ENCODE measurements around the gene ZBTB7C.

Gene ZBTB7C

GRCh38 chr18:48161911-48162698, 247.1 kb downstream of the ZBTB7C start:
- DNase-seq, result no peak

GRCh38 chr18:48161191-48161910, 247.8 kb downstream of the ZBTB7C start:
- DNase-seq, result peak; percentile 29 to 60 (median 38)

- no peak for DNase-seq
These were observed 248.6 kb downstream of the ZBTB7C start for GRCh38 chr18:48160622-48161021.

GRCh38 chr18:48159816-48160215, 249.4 kb downstream of the ZBTB7C start:
- no peak for DNase-seq

- no peak for DNase-seq
These were observed 250.5 kb downstream of the ZBTB7C start for GRCh38 chr18:48158721-48159120.

GRCh38 chr18:48157956-48158355, 251.2 kb downstream of the ZBTB7C start:
- no peak for DNase-seq

GRCh38 chr18:48155856-48156255, 253.3 kb downstream of the ZBTB7C start:
- no peak for DNase-seq

GRCh38 chr18:48154828-48155227, 254.4 kb downstream of the ZBTB7C start:
- DNase-seq, result no peak

GRCh38 chr18:48153613-48154481, 255.3 kb downstream of the ZBTB7C start:
- DNase-seq, result no peak

GRCh38 chr18:48152549-48152948, 256.6 kb downstream of the ZBTB7C start:
- DNase-seq, result no peak

- DNase-seq, result no peak
These were observed 257.6 kb downstream of the ZBTB7C start for GRCh38 chr18:48151421-48152065.

GRCh38 chr18:48149020-48149685, 260.0 kb downstream of the ZBTB7C start:
- DNase-seq, result no peak

- no peak for DNase-seq
These were observed 266.2 kb downstream of the ZBTB7C start for GRCh38 chr18:48142994-48143393.

GRCh38 chr18:48142353-48142752, 266.8 kb downstream of the ZBTB7C start:
- DNase-seq, result no peak

- DNase-seq, result no peak
These were observed 268.5 kb downstream of the ZBTB7C start for GRCh38 chr18:48140731-48141130.

- DNase-seq, result no peak
These were observed 269.5 kb downstream of the ZBTB7C start for GRCh38 chr18:48139431-48140347.

- no peak for DNase-seq
These were observed 270.3 kb downstream of the ZBTB7C start for GRCh38 chr18:48138660-48139430.

- DNase-seq, result no peak
These were observed 271.0 kb downstream of the ZBTB7C start for GRCh38 chr18:48138210-48138609.

- no peak for DNase-seq
These were observed 271.7 kb downstream of the ZBTB7C start for GRCh38 chr18:48137374-48138081.
